GM19193 (cell line): Measurements from ENCODE around the gene CHIC2.

ENCODE experiments used
- POLR2A ChIP-seq: IDR thresholded peaks from 4 replicates; pipeline ENCODE4 v1.6.1; 2011; ENCODE audit not compliant: insufficient read depth, insufficient read length; ENCODE audit errors: extremely low read depth

CHIC2 gene

GRCh38 chr4:54064317-54065111, at the start of gene CHIC2:
CHIC2 (minus strand) TSS chr4:54064605; CDS start chr4:54064300, 305 bp downstream.
- peak; percentile 89 for TF ChIP-seq POLR2A

GRCh38 chr4:54110019-54110416, 45.6 kb upstream of the CHIC2 start:
- no peak for TF ChIP-seq POLR2A

GRCh38 chr4:54109241-54110018, 45.0 kb upstream of the CHIC2 start:
- no peak for TF ChIP-seq POLR2A

- no peak for TF ChIP-seq POLR2A
Measured at GRCh38 chr4:54107951-54108748, 43.7 kb upstream of the CHIC2 start.

GRCh38 chr4:54104907-54105306, 40.5 kb upstream of the CHIC2 start:
- TF ChIP-seq POLR2A, result no peak

GRCh38 chr4:54103190-54103574, 38.8 kb upstream of the CHIC2 start:
- no peak for TF ChIP-seq POLR2A

- TF ChIP-seq POLR2A, result no peak
Measured at GRCh38 chr4:54102531-54103106, 38.2 kb upstream of the CHIC2 start.

GRCh38 chr4:54101190-54102041, 37.0 kb upstream of the CHIC2 start:
- no peak for TF ChIP-seq POLR2A

- TF ChIP-seq POLR2A, result no peak
Measured at GRCh38 chr4:54100595-54101189, 36.3 kb upstream of the CHIC2 start.

GRCh38 chr4:54099748-54100574, 35.6 kb upstream of the CHIC2 start, which contains the start of gene GSX2:
GSX2 (plus strand) TSS chr4:54100163; CDS start chr4:54100345, 182 bp downstream.
- TF ChIP-seq POLR2A, result no peak

GRCh38 chr4:54099287-54099747, 34.9 kb upstream of the CHIC2 start:
- TF ChIP-seq POLR2A, result no peak

- no peak for TF ChIP-seq POLR2A
Measured at GRCh38 chr4:54098375-54098774, 34.0 kb upstream of the CHIC2 start.

- TF ChIP-seq POLR2A, result no peak
Measured at GRCh38 chr4:54097152-54097551, 32.7 kb upstream of the CHIC2 start.

GRCh38 chr4:54096295-54096962, 32.0 kb upstream of the CHIC2 start:
- no peak for TF ChIP-seq POLR2A
